M059J (cell line): ENCODE measurements around the gene NUCB2. TPM values are rescaled to one million over a fixed set of nuclear protein-coding genes. Genes with fewer than 3 reads are reported as not detected.

Experiments
- DNase-seq: peaks from one replicate; pipeline ENCODE4 v3.0.0-alpha.2; 2012; ENCODE audit warnings: low read depth
- total RNA-seq: library from RNA; depleted of rRNA; stranded (reverse); fragments of >200 nt; shearing (Covaris generic); gene quantifications from 2 replicates; pipeline ENCODE4 v1.2.3, GENCODE V29; 2014

The NUCB2 gene
- total RNA-seq, 1 experiment from 2014 or later: 173 TPM

GRCh38 chr11:17331669-17332068, 55.1 kb downstream of the NUCB2 start:
- no peak for DNase-seq

GRCh38 chr11:17333799-17334586, 57.5 kb downstream of the NUCB2 start:
- no peak for DNase-seq

DNA sequence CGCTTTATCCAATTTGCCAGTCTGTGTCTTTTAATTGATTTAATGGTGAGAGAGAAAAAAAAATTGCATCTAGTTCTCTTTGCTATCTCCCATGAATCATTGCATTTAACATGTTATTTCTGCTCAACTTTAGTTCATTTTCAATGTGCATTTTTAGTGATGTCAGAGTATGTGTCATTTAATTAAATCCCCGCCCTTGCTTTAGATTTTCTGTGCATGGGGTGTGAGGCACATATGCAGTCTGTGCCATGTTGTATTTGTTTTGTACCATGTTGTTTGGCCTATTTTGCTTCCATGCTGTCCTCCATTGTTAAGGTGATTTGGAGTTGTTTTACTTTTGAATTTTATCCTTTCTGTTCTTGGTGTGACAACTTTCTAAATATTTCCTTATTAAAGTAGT, 66.7 kb downstream of the NUCB2 start:
- no peak for DNase-seq

DNA sequence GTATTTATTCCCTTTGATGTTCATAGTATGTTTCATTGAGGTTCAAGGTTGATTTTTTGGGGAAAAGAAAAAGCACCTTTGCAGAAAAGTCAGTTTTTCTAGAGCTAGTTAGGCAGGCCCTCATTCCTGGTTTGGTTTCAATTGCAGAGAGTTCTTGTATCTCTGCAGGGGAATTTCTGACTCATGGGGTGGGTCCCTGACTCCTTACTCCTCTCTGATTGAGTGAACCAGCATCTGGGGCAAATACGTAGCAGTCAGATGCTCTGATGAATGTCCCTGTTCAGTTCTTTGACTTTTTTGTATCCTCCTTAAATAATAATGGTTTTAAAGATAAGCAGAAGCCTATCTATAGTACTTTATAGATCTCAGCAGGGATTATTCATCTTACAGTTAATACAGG, 67.4 kb downstream of the NUCB2 start:
- DNase-seq: peak; percentile 73

GRCh38 chr11:17347676-17348075, 71.1 kb downstream of the NUCB2 start:
- DNase-seq: no peak

DNA sequence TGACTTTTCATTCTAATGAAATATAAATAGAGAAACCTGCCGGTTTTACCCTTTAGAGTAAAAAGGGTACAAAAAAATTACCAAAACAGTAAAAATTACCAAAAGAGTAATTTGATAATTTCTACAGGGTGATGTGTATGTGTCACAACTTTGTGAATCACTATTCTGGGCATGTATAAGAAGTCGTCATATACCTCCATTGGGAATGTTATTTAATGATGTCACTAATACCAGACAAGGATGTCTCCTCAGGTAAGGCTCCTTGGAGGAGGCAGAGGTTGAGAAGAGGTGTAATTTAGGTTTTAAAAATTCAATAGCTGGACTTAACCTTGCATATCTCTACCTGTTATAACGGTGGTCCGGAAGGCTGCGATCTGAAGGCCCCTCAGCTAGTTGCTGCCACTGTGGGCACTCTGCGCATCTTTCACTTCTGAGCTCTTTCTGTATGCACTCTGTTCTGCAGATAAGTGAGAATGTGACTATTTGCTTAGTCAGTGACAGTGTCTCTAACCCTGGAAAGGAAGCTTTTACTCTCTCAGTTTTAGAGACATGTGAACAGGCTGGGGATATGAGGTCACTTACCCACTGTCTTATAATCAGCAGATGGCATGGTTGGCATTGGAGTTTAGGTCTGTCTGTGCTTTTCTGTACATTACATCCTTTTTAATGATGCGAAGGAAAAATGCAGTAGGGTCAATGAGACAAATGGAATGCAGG, 74.1 kb downstream of the NUCB2 start:
- no peak for DNase-seq

DNA sequence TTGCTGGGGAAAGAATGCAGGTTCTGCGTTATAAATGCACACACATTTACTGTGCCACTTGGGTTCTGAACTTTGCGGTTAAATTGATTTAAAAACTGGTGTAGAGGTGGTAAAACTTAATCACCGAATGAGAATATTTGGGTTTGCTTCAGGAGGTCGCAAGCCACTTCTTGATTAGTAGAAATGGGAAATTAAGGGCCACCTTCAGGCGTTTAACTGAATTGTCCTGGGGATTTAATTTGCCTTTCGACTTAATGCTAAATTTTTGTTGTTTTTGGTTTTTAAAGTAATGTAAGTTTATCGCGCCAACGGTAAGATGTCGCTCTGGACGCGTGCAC, 74.6 kb downstream of the NUCB2 start:
- no peak for DNase-seq

DNA sequence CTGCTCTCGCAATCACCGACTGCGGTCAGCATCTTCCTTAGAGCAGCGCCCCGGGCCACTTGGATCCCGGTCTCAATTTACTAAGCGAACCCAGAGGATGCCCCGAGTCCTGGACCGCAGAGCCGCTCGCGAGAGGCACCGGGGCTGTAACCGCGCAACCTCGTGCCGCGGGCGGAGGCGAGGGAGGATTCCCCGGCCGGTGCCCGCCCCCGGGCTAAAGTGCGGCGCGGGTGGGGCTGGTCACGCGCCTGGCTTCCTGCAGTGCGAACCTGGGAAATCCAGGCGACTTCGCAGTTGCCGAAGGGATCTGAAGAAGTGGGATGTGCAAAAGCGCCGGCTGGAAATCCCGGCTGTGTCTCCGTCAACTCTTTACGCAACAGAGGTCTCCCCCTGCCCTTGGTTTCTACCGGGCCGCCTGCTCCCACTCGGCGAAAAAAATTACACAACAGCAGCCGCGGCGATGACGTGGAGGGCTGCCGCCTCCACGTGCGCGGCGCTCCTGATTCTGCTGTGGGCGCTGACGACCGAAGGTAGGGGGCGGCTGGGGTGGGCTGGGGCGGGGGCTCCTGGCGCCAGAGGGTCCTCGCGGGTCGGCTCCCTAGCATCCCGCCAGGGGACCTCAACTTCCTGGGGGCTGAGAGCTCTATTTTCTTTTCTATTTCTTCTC, 75.1 kb downstream of the NUCB2 start, which contains the start of gene NCR3LG1:
Gene NCR3LG1, plus strand, starts transcription at position 291 of the 667 bp plus-strand sequence. Its CDS starts 170 bp downstream, at position 461.
- peak; percentile 25 for DNase-seq

GRCh38 chr11:17352950-17353820, 76.6 kb downstream of the NUCB2 start:
- DNase-seq: peak; percentile 76

DNA sequence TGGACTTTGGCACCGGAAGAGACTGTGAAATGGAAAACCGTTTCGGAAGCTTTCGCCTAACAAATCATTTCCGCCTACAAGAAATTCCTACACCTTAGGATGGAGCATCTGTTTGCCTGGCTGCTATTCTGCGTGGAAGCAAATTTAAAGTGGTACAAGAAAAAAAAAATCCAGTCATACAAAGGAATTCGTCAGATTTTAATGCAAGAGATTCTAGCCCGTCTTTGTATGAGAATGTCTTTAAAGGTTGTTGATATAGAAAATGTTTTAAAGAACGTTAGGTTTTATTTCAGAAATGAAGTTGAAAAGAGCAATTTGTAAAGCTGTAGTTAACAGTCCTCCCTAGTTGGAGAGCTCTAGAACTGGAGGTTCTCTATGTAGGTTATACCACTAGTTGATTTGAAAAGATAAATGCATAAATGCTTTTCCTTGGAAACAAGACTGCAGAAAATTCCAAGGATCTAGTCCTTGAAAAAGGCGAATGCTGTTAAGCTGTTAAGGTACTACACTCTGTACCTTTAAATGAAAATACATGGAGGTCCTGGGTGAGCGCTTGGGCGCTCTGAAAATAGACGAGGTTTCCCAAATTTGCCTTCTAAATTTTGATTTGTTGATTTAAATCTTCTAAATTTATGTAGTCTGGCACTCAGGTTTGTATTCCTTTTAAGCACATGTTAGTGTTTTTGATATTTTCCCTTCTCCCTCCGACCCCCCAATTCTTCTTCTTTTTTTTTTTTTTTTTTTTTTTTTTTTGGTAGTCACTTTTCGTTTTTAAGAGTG, 77.5 kb downstream of the NUCB2 start:
- no peak for DNase-seq

- DNase-seq: peak; percentile 72
Observed at GRCh38 chr11:17354601-17354991, 78.1 kb downstream of the NUCB2 start.

- no peak for DNase-seq
Observed at GRCh38 chr11:17366495-17366894, 90.0 kb downstream of the NUCB2 start.

DNA sequence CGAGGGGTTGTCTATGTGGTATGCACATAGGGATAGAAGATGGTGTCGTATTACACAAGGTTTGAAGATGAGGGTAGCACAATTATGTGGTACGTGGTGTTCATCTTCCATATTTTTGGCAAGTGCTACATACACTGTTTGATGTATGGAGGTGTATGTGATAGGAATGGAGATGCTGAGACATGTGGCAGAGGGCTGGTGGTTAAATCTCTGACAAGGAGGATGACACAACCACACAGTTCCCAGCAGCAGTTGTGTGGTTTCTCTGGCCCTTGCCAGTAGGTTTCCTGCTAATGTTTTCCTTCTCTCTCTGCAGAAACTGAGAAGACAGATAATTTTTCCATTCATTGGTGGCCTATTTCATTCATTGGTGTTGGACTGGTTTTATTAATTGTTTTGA, 92.0 kb downstream of the NUCB2 start:
- no peak for DNase-seq

DNA sequence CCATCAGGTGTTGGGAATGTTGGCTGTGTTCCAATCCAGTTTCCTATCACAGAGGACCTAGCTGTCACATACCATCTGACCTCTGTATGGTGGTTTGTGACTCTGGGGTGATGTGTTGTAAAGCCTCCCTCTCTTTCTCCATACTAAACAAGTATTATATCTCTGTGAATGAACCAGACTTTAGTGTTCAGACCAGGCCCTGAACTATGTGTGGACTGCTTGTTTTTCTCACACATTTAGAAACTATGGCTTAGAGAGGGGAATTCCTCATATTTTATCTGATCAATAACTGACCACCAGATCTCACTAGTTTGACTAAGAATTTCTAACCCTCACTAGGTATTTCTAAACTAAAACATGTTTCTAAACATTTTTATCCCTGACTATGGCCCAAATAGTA, 92.6 kb downstream of the NUCB2 start:
- no peak for DNase-seq

- DNase-seq: no peak
Observed at GRCh38 chr11:17369684-17370243, 93.2 kb downstream of the NUCB2 start.

- DNase-seq: peak; percentile 19
Observed at GRCh38 chr11:17371614-17372013, 95.1 kb downstream of the NUCB2 start.

GRCh38 chr11:17375547-17375946, 99.0 kb downstream of the NUCB2 start:
- no peak for DNase-seq

DNA sequence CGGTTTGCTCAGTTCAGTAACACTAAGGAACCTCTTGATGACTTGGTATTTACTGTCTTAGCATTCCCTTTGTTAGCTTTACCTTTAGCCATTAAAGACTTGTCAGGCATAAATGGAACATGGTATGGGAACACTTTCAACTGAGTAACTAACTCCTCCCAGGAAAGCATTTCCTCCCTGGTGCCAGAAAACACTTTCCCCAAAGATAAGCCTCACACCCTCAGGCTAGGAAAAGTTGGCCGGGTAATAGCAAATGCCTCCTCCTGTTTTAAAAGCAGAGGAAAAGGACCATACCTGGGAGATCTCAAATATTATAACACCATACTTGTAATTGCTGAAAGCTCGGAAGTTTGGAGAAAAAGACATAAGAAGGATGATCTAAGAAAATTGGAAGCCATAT, 100.0 kb downstream of the NUCB2 start:
- DNase-seq: no peak

DNA sequence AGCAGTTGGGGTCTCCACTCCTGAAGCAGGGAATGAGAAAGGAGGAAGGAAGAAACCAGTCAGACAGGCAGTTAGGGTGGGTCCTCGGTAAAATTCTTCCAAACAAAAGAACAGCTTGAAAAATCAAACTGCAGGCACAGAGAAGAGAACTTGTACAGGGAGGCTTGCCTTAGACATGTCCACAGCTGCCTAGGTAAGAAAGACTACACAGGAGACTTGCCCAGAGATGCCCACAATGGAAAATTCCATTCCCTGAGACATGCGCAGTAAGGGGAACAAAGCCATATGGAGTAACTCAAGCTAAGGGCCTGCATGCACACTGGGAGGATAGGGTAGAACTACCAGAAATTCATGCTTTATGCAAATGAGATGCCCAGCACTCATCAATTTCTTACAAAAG, 102.1 kb downstream of the NUCB2 start:
- DNase-seq: no peak

- DNase-seq: no peak
Observed at GRCh38 chr11:17379383-17380180, 103.0 kb downstream of the NUCB2 start.
